ENCODE measurements around the gene SLC39A7.
A peak's percentile ranks its signal among the peaks of the same experiment; 100 is the strongest.

SLC39A7 gene

DNA sequence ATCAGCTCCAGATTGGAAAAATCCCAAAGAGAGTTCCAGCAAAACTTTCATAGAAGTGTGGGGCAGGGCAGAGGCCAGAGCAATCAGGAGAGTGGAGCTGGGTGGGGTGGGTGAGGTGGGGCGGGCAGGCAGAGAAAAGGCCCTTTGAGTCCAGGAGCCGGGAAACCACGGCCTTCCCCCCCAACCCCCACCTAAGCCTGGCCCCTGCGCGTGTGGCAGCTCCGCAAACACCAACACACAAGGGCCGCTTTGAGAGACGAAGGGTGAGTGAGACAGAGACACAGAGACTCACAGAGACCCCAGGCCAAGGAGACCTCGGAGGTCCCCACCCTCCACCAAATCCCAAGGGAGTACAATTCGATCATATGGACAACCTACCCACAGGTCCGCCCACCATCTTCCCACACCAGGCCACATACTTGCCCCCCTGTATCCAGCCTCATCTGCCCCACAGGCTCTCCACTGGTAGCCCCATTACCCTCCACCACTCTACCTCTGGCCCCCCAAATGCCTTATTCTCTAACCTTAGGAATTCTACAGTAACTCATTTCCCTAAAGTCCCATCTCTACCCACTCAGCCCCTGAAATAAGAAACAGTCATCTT, 10.1 kb upstream of the SLC39A7 start:
- no peak for DNase-seq

DNA sequence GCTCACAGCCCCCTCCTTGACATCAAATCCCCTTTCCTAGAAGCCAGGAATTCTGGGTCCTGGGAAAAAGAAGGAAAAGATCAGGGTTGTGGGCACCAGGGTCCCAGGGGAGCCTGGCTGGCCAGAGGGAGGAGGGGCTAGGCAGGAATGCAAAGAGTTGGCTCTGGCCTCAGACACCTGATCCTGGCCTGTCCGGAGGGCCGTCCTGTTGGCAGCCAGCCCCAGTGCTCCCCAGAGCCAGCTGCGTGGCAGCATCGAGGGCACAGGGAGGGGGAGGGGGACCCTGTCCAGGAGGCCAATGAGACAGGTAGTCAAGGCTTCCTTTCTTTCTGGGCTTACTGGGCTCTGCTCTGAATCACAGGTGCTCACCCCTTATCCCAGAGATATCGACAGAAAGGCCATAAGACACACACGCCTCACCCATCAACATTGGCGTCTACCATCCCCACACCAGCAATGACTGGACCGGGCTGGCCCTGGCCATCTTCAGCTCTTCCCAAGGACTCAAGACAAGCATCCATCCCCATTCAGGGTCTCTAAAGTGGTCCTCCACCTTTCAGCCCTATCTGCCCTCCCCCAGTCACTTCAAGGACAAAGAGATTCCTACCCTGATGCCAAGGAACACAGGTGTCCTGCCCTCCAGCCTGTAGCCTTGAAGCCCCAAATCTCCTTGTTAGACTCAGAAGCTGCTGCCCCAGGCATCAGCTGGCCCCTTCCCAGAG, 9.1 kb upstream of the SLC39A7 start:
- no peak for DNase-seq

DNA sequence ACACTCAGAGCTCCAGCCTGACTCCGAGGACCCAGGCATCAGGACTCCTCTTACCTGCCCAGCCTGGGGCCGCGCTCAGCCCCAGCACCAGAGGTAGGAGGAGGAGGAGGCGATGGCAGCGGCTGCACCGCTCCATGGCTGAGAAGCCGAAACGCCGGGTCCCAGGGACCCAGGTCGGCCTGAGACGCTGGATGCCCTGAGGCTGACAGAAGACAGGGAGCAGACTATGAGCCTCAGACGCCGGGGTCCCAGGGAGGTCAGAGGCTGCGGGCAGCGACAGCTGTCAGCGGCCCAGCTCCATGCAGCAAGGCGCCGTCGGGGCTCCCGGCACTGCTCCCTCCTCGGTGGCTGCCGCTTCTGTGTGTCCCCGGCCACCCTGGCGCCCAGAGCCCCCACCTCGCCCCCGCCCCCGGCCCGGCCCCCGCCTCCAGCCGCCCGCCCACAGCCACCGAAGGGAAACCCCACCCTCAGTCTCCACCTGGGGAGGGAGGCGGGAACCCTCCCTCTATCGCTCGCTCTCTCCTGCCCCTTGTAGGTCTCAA, 8.5 kb upstream of the SLC39A7 start, which contains the start of gene COL11A2:
TSS of gene COL11A2 (minus strand) at position 363 of the 542 bp plus-strand sequence. CDS start at position 136, 227 bp downstream.
- DNase-seq = peak; percentile 43

DNA sequence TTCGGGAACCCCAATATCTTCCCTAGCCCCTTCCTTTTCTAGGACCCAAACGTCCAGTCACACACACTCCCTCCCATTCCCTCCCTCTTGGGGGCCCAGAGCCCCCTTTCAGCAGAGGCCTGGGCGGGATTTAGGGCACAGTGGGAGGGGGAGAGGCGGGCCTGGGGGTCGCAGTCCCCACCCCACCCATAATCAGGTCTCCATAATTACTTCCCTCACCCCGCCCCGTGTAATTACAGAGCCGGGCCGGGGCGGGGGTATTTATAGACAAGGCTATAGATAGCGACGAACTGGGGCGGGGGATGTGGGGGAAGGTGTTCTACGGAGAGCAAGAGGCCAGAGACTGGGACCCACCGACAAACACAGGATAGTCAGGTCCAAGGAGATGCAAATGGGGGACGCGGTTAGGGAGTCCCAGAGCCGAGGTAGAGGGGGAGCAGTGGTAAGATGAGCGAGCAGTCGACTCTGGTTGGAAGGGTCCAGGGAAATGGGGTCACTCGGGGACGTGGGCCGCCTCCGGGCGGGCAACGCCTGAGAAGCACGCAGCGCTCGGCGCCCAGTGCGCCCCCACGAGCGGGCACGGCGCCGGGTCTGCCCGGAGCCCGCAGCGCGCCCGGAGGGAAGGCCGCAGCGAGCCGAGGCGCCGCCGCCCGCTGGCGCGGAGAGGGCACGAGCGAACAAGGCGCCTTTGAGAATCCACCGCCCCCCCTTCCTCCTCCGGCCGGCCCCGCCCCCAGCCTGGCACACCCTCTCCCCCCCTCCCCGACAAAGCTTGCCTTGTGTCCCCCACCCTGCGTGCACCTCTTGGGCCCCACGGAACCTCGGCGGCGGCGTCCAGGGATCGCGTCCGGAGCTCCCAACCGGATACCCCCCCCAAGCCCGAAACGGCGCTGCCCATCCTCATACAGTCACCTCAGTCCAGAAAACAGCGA, 7.7 kb upstream of the SLC39A7 start:
- peak; percentile 48 for DNase-seq

DNA sequence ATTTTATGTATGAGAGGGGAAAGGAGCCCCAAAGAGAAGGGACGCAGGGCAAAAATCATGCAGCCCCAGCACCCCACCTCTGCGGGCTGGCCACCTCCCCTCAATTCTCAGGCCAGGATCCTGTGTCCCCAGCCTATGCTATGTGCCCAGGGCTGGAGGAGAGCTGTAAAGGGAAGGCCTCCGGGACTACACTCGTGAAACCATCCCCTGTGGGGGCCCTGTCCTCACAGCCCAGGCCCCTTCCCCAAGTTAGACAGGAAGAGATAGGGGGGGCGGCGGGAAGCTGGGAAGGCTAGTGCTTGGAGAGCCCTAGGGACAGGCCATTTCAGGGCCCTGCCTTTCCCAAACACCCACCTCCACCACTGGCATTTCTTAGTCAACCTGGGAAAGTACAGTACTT, 7.0 kb upstream of the SLC39A7 start:
- DNase-seq = no peak

DNA sequence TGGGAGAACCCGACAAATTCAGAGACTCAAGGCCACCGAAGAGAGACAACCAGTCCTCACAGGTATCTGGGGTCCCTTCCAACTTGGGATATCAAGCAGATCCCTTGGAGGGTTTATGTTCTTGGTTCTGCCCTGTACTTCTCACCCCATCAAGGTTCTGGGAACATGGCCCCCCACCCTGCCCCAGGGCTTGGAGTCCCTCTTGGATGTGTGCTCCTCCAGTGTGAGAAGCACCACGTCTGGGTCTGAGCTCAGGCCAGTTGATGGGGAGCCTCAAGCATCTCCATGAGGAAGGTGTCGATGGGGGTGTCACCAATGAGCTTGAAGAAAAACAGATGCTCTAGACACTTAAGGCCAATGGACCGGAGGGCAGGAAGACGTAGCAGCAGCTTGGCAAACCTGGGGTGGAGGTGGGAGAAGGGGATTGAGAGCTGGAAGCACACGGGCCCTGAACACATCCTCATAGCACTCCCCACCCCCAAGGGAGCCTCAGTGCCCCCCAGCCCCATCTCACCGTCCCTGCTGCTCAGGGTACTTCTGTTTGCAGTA, 6.2 kb upstream of the SLC39A7 start:
- no peak for DNase-seq

- no peak for DNase-seq
These were observed 5.1 kb upstream of the SLC39A7 start for GRCh38 chr6:33195304-33196165.

GRCh38 chr6:33197431-33198048, 3.1 kb upstream of the SLC39A7 start:
- peak; percentile 83 for DNase-seq

DNA sequence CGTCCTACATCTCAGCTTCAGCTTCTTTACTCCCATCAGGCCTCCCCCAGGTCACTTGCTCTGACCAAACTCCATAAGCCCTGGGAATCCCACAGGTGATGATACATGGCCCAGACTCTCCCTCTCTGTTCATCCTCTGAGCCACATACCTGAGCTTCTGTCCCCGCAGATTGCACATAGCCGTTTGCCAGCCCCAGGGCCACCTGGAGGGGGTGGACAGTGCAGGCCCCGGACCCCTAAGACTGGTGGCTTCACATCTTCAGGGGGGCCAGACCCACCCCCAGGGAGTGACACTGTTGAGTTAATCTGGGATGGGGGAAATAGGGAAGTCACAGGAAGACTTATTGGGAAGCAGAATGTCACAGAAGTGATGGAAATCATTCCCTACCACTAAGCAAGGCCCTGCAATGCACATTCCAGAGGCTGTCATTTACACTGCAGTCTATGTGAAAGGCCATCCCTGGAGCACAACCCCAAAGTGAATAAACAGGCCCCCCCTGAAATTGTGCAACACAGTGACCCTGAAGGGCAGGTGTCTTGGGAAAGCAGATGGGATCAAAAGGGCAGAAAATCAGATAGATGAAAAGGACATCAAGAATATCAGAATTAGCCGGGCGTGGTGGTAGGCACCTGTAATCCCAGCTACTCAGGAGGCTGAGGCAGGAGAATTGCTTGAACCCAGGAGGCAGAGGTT, 2.4 kb upstream of the SLC39A7 start:
- no peak for DNase-seq

DNA sequence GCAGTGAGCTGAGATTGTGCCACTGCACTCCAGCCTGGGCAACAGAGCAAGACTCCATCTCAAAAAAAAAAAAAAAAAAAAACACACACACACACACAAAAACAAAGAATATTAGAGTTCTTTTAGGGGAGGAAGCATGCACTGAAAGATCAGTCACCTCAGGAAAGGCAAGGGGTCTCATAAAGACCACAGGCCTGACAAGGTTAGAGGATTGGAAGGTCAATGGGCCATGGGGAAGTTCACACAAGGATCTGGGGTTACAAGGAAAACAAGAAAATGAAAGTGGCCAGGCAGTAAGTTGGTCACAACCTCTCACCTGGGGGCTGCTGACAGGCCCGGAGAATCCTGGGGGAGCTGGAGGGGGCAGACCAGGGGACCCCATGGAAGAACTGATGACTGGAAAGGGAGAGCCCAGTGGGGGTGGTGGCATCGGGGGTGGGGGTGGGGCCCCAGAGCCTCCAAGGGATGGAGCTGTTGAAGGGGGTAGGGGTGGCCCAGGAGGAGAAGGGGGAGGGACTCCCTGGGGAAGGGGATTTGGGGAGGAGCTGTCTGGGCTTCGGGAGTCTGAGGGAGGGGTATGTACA, 1.7 kb upstream of the SLC39A7 start:
- no peak for DNase-seq

GRCh38 chr6:33199687-33200218, 914 bp upstream of the SLC39A7 start:
- DNase-seq = no peak

DNA sequence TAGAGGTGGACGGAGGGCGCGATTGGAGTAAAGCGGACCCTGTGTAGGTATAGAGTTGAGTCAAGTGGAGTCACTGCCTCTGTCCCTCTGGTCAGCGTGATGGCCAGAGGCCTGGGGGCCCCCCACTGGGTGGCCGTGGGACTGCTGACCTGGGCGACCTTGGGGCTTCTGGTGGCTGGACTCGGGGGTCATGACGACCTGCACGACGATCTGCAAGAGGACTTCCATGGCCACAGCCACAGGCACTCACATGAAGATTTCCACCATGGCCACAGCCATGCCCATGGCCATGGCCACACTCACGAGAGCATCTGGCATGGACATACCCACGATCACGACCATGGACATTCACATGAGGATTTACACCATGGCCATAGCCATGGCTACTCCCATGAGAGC, 479 bp downstream of the SLC39A7 start:
- DNase-seq = no peak

DNA sequence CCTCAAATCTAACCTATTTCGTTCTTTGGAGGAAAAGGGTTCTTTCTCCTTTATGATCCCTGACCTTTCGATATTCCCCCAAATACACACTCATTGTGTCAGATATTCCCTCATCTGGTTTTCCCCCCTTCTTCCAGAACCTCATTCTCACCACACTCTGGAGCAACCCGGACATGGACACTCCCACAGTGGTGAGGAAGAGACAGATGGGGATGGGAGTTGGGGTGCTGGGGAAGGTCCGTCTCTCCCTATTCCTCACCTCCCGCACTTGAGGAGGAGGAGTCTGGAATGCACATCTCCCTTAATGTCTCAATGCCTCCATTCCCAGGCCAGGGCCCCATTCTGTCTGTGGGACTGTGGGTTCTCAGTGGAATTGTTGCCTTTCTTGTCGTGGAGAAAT, 1.3 kb downstream of the SLC39A7 start:
- no peak for DNase-seq

GRCh38 chr6:33202799-33203198, 2.1 kb downstream of the SLC39A7 start:
- DNase-seq = no peak

- no peak for DNase-seq
These were observed 2.9 kb downstream of the SLC39A7 start for GRCh38 chr6:33203443-33204164.

- no peak for DNase-seq
These were observed 3.4 kb downstream of the SLC39A7 start for GRCh38 chr6:33204165-33204414.

GRCh38 chr6:33204415-33205190, 3.9 kb downstream of the SLC39A7 start, which contains the start of gene HSD17B8:
HSD17B8 (plus strand) TSS chr6:33204655; CDS start chr6:33204669, 14 bp downstream.
- peak; percentile 88 for DNase-seq

DNA sequence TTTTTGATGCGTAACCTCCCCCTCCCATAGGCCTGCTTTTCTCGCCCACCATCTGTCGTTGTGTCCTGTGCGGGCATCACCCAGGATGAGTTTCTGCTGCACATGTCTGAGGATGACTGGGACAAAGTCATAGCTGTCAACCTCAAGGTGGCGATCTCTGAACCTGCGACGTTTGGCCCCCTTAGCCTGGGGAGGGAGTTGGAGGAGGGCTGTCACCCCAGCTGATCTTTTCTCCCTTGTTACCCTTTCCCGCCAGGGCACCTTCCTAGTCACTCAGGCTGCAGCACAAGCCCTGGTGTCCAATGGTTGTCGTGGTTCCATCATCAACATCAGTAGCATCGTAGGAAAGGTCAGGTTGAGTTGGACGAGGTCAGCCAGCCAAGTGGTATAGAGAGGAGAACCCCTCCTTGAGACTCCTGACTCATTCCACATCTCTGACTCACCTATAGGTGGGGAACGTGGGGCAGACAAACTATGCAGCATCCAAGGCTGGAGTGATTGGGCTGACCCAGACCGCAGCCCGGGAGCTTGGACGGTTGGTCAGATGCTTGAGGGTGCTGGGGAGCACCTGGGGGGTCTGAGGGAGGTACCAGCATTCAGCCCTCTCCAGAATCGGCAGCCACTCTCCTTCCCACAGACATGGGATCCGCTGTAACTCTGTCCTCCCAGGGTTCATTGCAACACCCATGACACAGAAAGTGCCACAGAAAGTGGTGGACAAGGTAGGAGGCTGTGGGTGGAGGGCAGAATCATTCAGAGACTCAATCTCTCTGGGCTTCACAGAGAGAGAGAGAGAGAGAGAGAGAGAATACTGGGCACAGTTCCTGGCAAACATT, 4.7 kb downstream of the SLC39A7 start:
- DNase-seq = no peak
